HG03280 (cell line): ENCODE results near the gene MAPK11.

Experiments
- ATAC-seq: cut with Tn5 transposase; IDR thresholded peaks from one replicate; pipeline ENCODE4 v1.9.1; 2021; ENCODE audit warnings: mild to moderate bottlenecking, moderate library complexity; ENCODE audit not compliant: unreplicated experiment

MAPK11 gene

DNA sequence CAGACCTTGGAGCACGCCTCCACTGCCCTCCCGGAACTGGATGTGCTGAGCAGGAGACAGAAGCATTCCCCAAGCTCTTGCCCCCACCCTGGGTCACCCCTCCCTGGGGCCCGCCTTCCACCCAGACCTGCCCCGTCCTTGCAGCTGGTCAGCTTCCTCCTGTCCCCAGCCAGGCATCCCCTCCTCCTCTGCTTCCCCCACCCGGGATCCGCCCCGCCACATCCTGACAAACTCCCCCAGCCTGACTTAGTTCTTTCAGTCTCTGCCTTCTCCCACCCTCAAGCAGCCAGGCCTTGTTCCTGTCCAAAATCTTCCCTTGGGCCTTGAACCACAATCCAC lies 38.4 kb upstream of the MAPK11 start:
- ATAC-seq, result no peak

DNA sequence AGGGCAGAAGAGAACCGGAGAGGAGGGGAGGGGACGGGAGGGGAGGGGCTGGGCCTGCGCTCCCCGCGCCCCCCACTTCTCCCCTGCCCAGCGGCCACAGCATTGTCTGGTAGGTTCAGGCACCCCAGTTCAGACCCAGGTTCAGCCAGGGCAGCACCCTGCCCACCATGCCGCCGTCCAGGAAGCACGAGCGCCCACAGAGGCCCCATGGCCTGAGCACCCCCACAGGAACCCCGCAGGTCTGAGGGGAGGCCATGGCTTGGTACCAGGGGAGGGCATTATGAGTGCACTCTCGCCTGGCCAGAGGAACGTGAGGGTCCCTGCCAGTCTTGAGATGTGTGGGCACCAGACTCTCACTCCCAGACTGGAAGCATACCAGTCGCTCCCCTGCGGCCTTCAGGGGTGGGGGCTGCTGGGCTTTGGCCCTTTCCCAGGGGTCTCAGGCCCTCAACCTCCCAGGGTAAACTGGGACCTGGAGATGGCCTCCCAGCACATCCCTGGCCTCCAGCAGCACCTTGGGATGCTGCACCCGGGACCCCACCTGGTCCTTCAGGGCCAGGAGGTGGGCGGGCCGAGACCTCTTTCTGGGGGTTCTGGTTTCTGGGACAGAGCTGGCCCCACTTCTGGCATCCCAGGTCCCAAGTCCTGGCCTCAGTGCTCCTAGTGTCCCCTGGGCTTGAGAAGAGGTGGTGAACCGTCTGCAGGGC lies 37.9 kb upstream of the MAPK11 start:
- ATAC-seq, result no peak

DNA sequence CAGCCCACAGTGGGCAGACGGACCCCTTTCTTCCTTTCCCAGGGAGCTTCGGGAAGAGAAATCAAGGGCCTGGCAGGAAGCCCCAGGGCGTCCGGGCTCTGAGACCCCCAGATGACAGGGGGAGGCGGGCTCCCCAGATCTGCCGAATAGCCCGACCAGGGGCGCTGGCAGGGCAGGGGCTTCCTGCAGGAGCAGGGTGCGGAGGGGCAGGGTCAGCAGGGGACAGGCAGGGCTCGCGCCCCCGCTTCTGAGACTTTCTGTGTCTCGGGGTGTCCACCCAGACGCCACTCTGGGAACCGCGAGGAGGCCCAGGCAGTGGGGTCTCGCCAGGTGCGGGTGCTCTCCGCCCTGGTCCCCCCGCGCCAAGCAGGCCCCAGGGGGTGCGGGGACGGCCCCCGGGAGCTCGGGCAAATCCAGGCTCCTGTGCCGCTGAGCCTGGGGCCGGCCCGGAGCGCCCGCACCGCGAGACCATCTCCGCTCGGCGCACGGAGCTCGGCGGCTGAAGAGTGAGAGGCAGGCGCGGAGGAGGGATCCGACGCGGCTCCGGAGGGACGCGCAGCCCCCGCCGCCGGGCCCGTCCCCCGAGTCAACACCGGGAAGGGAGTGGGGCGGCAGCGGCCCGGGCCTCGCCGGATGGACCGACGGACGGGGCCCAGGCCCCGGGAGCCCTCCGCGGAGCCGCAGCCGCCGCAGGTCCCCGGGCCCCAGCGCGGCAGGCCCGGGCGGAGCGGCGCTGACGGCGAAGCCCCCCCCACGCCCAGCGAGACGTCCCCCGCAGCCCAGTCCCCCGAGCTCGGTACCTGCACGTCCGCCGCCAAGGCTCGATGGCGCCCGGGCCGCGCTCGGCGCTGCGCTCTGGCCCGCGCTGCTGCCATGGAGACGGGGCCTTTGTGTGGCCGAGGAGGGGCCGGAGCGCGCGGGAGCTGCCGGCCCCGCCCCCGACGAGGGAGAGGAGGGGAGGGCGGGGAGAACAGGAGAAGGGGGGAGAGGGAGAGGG lies 36.9 kb upstream of the MAPK11 start, which contains the start of gene PLXNB2:
Gene PLXNB2 (minus strand): TSS at position 894 of the 997 bp plus-strand sequence. CDS start 17,062 bp downstream, outside the sequence.
- ATAC-seq, result peak; percentile 35

DNA sequence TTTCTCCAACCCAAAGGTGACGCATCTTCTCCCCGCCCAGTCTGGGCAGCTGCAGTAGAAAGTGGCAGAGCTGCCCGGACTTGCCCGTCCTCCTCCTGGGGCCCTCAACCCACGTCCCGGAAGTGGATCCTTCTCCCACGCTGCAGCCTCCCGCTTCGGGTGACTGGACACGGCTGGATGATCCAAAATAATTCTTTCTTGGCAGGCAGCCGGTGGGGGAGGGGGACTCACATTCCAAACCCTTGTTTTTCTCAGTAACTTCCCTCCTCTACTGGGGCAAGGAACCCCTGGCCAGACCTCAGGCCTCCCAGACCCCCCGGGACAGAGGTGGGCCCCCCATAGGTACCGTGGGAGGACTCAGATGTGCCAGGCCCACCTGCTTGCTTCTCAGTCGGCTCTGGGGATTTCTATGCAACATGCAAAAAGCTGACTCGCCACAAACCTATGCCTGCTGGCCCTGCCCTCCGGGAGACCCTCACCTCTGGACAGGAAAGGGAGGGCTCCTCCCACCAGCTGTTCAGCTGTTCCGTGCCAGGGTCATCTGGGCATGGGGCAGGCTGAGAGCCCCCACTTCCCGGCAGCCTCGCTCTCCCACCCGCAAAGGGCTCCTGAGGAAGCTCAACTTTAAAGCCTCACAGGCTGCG lies 35.9 kb upstream of the MAPK11 start:
- ATAC-seq, result no peak

DNA sequence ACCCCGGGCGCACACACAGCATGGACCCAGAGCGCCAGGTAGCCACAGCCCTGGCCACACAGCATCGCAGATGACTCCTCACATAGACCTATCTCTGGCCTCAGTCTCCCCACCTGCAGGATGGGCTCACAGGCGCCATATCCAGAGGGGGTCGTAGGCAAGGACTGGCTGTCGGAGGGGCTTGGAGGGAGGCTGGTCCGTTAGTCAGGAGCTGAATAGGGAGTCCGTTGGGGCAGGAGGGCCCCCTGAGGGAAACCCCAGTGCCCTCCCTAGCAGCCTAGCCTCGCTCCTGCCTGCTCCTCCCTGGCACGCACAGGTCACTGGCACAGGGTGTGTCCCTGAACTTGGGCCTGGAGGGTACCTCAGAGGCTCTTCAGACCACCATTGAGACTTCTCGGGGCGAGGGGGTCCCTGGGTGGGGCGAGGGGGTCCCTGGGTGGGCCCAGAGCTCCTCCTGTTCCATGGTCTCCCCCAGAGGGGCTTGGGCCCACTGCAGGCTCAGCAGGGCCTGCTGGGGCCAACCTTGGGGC lies 35.3 kb upstream of the MAPK11 start:
- ATAC-seq, result no peak

DNA sequence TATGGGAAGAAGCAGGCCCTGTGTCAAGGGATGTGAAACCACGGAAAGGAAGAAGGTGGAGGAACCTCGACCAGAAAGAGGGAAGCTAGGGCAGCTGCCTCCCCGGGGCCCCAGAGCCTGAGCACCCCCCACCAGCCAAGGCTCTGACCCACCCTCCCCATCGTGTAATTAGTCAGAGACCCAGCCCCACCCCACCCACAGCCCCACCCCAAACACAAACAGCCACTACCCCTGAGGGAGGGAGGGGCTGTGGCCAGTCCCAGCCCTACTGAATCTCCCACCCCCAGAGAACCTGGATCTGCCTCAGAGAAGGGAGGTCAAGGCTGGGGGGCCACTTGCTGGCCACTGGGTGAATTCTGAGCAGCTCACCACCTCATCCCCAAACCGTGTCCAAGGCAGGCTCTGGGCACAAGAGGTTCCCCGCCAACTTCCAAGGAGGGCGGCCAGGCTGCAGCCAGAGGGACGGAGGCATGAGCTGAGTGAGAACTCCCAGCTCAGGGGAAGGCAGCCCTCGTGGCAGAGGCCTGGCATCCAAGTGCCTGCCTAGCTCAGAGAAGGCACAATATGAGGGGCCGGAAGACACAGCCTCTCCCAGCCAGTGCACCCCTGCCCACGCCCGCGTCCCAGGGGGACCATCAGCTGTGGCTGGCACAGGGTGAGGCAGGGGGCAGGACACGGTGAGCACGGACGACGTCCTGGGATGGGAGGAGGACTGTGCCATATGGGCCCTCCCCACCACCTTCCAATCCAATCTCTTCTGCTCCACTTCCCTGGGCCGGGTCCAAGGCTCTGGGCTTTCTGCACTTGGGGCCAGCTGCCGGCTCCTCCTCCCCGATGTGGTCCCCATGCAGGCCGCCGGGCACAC lies 34.6 kb upstream of the MAPK11 start:
- ATAC-seq, result no peak

DNA sequence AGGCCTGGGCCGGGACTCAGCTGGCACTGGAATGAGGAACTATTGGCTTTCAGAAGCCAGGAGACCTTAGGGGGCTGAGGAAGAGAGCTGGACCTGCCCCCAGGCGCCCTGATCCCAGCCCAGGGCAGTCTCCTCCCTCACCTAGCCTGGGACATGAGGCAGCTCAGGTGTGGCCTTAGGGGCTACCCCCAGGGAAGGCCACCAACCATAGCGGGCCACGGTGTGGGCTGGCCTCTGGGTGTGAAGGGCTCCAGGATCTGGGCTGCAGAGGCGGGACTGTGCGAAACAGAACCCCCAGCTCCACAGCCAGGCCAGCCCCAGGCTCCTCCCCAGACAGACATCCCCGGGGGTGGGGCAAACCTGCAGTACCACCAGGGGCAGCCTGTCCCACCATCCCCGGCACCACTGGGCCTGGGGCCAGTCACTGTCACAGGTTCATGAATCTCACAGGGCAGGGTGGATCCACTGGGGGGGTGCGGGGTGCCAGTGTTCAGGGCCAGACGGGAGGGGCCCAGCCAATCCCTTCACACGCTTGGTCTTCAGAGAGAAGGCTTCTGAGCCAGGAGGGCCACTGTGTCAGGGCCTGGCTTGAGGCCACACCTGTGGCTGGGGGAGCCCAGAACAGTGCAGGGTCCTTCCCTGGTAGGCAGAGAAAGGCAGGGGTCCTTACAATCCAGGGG lies 33.8 kb upstream of the MAPK11 start:
- no peak for ATAC-seq

DNA sequence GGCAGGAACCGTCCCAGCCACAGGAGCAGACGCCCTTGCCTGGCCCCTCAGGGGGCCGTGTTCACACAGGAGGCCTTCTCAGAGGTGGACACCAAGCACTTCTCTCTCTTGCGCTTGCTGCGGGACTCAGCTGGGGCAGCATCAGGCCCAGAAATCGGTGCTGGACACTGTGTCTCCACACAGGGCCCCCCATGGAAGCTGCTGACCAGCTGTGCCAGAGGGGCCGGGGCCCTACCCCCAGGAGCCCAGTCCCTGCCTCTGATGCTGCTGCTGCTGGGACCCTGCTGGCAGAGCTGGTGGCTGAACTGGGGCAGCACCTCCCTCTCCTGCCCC lies 33.3 kb upstream of the MAPK11 start:
- no peak for ATAC-seq

DNA sequence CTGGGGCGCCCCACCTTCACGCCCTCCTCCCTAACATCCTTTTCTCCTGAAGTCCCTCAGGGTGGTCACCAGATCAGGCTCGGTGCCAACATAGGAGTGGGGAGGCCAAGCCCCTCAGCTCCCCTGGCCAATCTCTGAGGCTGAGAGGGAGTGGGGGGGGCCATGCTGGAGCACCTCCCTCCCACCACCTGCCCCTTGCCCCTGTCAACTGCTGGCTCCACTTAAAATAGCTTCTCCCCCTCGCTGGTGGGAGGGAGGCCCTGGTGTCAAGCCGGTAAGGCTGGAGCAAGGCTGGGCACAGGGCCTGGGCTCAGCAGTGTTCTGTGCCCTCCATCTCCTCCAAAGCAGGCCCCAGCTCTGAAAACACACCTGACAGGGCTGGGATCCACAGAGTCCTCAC lies 32.4 kb upstream of the MAPK11 start:
- ATAC-seq, result no peak

DNA sequence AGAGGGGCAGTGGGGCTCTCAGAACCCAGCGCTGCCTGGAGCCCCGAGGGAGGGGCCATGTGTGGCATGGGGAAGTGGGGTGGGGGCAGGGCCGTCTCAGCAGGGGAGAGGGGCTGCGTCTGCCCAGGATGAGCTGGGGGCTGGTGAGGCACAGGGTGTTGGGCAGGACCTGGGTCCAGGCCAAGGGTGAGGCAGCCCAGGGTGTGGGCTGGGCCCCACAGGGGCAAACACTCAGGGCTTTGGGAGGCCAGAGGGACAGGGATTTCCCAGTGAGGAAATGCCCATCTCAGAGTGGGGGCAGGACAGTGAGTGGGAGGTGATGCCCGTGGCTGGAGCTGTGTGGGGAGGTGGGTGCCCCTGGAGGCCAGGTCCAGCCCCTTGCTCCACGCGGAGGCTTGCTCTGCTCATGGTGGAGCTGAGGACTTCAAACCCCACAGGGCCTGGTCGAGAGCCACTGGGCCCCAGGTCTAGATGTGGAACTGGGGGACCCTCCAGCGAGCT lies 31.9 kb upstream of the MAPK11 start:
- ATAC-seq, result no peak

DNA sequence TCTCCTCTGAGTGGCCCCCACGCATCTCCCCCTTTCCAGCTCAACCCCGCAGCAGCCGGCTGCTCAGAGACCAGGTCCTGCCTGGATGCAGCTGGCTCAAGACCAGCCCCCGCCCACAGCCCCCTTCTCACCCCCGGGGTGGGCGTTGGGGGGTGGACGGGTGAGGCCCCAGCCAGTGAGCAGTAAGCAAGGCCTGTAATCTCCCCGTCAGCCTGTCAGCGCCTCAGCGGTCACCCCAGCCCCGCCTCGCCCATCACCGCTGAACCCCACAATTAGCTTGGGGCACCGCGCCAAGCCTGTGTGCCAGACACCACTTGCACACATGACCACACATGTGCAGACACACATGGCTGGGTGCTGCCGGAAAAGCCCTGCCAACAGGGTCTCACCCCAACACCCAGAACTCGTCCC lies 31.4 kb upstream of the MAPK11 start:
- ATAC-seq, result no peak

DNA sequence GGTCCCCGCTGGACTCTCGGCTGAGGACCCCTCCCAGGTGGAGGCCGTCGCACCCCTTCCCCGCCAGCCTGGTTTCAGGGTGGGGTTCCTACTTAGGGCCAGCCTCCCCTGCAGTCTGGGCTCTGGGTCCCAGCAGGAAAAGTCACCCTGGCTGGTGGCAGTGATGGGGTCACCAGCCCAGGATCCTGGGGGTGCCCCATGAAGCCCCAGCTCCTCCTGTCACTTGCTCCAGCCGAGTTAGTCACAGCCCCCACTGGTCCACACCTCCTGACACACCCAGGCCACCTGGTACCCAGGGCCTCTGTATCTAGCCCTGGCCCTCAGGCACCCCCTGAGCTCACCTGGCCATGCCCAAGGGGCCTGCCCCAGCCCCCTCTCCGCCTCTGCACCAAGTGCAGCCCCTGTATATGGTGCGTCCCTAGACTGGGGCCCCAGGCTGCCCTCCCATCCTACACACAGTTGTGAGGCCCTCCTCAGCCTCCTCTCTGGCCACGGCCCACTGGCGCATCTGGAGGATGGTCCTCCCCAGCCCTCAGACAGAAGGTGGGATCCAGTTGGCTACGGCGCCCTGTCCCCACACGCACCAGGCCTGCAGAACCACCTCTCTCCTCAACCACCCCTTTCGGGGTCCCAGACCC lies 30.6 kb upstream of the MAPK11 start:
- ATAC-seq, result no peak

DNA sequence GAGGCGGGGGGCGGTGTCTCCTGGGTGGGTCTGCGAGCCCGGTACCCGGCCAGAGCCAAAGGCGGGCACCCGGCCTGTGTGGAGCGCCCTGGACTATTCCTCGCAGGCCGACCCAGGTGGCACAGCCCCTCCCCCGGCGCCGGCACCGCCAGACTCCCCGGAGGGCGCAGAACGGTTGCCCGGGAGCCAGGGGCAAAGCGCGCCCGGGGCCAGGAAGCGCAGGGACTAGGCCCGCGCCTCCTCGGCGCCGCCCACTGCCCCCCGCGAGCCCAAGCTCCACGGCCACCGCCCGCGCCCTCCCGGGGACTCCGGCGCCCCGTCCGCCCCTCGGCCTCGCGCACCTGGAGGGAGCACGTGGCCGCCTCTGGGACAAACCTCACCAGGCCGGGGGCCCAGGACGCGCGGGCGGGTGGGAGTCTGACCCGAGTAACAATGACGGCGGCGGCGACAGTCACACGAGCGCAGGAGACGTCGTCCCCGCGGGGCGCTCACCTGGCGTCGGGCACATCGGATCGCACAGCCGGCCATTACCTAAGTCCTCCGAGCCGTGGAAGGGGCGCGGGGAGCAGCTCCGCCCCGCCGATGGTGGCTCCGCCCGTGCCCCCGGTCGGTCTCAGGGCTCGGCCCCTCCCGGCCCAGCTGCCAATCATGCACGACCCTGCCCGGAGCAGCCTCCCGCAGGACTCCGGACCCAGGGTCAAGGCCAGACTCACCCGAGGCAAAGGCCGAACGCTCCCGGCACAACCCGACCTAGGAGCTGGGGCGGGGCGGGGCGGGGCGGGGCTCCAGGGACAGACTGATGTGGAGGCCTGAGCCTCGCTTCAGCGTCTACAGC lies 29.8 kb upstream of the MAPK11 start:
- no peak for ATAC-seq

DNA sequence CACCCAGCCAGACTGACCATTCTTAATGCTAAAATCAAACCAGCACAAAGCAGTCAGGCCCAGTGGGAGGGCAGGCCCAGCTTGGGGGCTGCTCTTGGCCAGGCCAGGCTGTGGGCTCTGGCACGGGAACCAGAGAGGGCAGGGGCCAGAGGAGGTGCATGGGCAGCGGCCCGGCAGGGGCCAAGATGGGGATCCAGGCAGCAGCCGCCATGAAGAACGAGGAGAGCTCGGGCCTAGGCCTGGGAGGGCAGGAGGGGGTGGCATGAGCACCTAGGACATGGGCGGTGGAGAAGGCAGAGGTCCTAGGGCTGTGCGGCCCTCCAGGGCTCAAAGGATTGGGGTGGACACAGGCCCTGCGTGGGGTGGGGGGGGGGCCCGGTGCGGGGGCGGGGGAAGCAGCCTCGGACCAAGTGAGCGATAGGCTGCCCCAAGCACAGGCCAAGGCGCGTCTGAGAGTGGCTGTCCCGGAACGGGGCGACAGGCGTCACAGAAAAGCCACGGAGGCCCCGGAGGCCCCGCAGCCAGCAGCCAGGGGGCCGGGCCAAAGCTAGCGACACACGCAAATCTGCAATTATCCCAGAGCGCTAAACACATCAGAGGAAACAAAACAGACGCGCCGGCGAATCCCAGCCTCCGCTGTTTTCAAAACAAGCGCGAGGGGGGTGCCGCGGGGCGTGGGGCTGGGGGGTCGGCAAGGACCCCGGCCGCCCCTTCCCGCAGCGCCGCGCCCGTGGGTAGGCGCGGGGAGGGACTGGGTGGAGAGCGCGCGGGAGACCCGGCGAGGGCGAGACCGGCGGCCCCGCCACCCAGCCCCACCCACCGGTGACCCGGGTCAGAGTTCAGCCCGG lies 29.0 kb upstream of the MAPK11 start:
- ATAC-seq, result no peak

DNA sequence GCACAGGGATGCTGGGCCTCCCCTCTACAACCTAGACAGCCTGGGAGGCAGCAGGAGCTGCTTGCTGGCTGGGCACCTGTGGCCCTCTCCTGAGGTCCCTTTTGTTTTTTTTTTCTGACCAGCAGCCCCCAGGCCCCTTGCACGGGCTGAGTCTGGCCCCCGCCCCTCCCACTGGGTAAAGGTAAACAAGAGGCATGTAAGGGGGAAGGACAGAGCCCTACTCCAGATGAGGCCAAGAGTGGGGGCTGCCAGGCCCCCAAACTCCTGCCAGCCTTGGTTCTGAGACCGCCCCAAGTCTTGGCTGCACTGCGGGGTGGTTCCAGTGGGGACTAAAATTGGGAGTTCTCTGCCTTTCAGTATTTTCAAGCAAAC lies 28.1 kb upstream of the MAPK11 start:
- no peak for ATAC-seq

DNA sequence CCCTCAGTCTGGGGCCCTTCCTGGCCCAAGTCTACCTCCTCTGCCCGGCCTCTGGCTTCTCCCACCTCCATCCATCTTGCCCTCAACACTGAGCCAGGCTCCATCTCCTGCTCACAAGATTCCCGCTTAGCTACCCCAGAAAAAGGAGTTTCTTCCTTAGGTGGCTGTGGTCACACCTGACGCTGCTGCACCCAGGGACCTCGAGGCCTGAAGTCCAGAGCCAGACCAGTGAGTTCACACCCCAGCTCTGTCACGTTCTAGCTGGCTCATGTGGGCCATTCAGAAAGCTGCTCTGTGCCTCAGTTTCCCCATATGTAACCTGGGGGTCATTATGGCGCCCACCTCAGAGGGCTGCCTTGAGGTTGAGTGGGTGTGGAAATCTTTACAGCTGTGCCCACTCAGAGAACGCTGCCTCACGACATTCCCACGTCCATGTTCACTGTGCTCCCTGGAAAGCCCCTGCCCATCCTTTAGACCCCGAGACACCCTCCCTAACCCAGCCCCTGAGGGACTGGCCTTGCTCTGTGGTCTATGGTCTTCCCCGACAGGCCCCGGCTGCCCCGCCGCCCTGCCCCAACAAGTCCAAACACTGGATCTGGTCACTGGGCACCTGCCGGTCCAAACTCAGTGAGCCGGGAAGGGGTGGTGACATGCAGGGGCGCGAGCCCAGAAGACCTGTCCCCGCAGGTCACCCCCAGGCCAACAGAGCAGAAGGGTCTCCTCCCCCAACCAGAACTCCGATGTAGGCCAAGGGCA lies 27.5 kb upstream of the MAPK11 start:
- no peak for ATAC-seq
